Adrenal gland (tissue), 5 donors: ENCODE data around the gene OR8D1.

Source experiments
- POLR2A ChIP-seq, 2 donors: fragments of 450-650 bp; IDR thresholded peaks; one replicate each; pipeline ENCODE4 v1.6.1; 2017; ENCODE audit warnings: antibody characterized with exemption in 2 of 2, mild to moderate bottlenecking in 2 of 2, moderate library complexity in 1 of 2
- TF ChIP-seq, protein P1 (sequence below), 6 experiments: fragments of 450-650 bp in 4 of 6; fragments of 200-600 bp in 2 of 6; sonication (generic) in 1 of 6; IDR thresholded peaks; 1 replicate in 5 of 6; 2 replicates in 1 of 6; pipeline versions ENCODE4 v1.5.1 to v1.8.0; 2016 to 2021; ENCODE audit warnings: antibody characterized with exemption in 6 of 6, mild to moderate bottlenecking in 2 of 6, moderate library complexity in 1 of 6
- donor health status: DM: no; HTN: no; CAD: no.

DNA sequence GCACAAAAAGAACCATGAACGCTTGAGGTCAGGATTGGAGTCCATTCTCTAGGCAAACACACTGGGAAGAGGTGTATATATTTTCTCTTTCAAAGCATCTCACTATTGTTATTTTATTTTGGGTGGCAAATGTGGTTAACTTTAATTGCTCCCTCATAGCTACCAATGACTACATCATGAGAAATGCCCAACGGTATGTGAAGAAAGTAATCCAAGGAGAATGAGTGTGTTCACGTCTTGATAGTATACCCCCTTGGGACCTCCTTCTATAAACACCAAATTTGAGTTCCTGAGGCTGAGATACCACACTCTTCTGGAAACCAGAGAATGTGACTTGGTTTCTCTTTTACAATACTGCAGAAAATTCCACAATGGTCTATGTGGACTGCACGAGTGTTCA is 15.8 kb downstream of the OR8D1 start:
- TF ChIP-seq, protein P1, sequence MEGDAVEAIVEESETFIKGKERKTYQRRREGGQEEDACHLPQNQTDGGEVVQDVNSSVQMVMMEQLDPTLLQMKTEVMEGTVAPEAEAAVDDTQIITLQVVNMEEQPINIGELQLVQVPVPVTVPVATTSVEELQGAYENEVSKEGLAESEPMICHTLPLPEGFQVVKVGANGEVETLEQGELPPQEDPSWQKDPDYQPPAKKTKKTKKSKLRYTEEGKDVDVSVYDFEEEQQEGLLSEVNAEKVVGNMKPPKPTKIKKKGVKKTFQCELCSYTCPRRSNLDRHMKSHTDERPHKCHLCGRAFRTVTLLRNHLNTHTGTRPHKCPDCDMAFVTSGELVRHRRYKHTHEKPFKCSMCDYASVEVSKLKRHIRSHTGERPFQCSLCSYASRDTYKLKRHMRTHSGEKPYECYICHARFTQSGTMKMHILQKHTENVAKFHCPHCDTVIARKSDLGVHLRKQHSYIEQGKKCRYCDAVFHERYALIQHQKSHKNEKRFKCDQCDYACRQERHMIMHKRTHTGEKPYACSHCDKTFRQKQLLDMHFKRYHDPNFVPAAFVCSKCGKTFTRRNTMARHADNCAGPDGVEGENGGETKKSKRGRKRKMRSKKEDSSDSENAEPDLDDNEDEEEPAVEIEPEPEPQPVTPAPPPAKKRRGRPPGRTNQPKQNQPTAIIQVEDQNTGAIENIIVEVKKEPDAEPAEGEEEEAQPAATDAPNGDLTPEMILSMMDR (IDR thresholded peaks at IDR 0.05) = no peak
- TF ChIP-seq POLR2A (IDR thresholded peaks at IDR 0.05) = no peak
